ENCODE data around the gene TFB1M.

GRCh38 chr6:155256122-155256795 lies 58.0 kb downstream of the TFB1M start:
- no peak for TF ChIP-seq CTCF (IDR thresholded peaks at IDR 0.05)
- no peak for TF ChIP-seq ZFX (IDR thresholded peaks at IDR 0.05; ENCODE audit: borderline replicate concordance)

All from 22Rv1 (cell line).